Bone marrow (tissue), 2 donors: Measurements from ENCODE around the gene NR1H4.
"Not testable (repeated sequence)": the region's sequence is repeated elsewhere in the genome, so short reads cannot be mapped to it uniquely, and the experiment has no call there.

Experiments used
- DNase-seq, 2 donors: peaks; one replicate each; lab custom pipeline; 2025; lab: John Stamatoyannopoulos, UW

NR1H4 gene

GRCh38 chr12:100473050-100473715, 483 bp upstream of the NR1H4 start:
- DNase-seq: no peak

GRCh38 chr12:100474617-100475016, 951 bp downstream of the NR1H4 start:
- no peak for DNase-seq

- no peak for DNase-seq
Measured at GRCh38 chr12:100476013-100476751, 2.5 kb downstream of the NR1H4 start.

- DNase-seq: no peak
Measured at GRCh38 chr12:100481021-100481420, 7.4 kb downstream of the NR1H4 start.

GRCh38 chr12:100484183-100484886, 10.7 kb downstream of the NR1H4 start:
- no peak for DNase-seq

- no peak for DNase-seq
Measured at GRCh38 chr12:100484891-100485471, 11.3 kb downstream of the NR1H4 start.

GRCh38 chr12:100485983-100486382, 12.3 kb downstream of the NR1H4 start:
- no peak for DNase-seq

- DNase-seq: no peak
Measured at GRCh38 chr12:100489251-100489820, 15.7 kb downstream of the NR1H4 start.

- DNase-seq: no peak
Measured at GRCh38 chr12:100490056-100490455, 16.4 kb downstream of the NR1H4 start.

GRCh38 chr12:100491104-100491503, 17.4 kb downstream of the NR1H4 start:
- no peak for DNase-seq

GRCh38 chr12:100493396-100494012, 19.8 kb downstream of the NR1H4 start:
- DNase-seq: no peak

GRCh38 chr12:100494026-100494425, 20.4 kb downstream of the NR1H4 start:
- DNase-seq: no peak

- DNase-seq: no peak
Measured at GRCh38 chr12:100494538-100494937, 20.9 kb downstream of the NR1H4 start.

GRCh38 chr12:100497105-100497795, 23.6 kb downstream of the NR1H4 start:
- DNase-seq: no peak

- no peak for DNase-seq
Measured at GRCh38 chr12:100498141-100498540, 24.5 kb downstream of the NR1H4 start.

GRCh38 chr12:100499416-100499815, 25.8 kb downstream of the NR1H4 start:
- no peak for DNase-seq

GRCh38 chr12:100502718-100503117, 29.1 kb downstream of the NR1H4 start:
- not testable (repeated sequence) for DNase-seq

GRCh38 chr12:100503228-100503628, 29.6 kb downstream of the NR1H4 start:
- no peak for DNase-seq

- DNase-seq: no peak
Measured at GRCh38 chr12:100504804-100505203, 31.1 kb downstream of the NR1H4 start.

GRCh38 chr12:100508751-100509150, 35.1 kb downstream of the NR1H4 start:
- no peak for DNase-seq

- DNase-seq: no peak
Measured at GRCh38 chr12:100512692-100513091, 39.0 kb downstream of the NR1H4 start.
